PC-3 (cell line): Measurements from ENCODE around the gene CD82.

Source experiments
- EZH2 ChIP-seq: fragments of 300-600 bp; sonication (generic); IDR thresholded peaks from one replicate; pipeline ENCODE4 v1.6.1; 2017; ENCODE audit warnings: antibody characterized with exemption, mild to moderate bottlenecking, low read length; ENCODE audit not compliant: unreplicated experiment
- EZH2phosphoT487 ChIP-seq: fragments of 300-600 bp; sonication (generic); IDR thresholded peaks from 2 replicates; pipeline ENCODE4 v1.6.1; 2018; ENCODE audit warnings: mild to moderate bottlenecking, antibody characterized with exemption, low read length, borderline replicate concordance
- TF ChIP-seq, protein P1 (sequence below): fragments of 300-600 bp; sonication (generic); conservative IDR thresholded peaks from 2 replicates; pipeline ENCODE4 v1.5.1; 2017; ENCODE audit warnings: antibody characterized with exemption, low read depth, mild to moderate bottlenecking, low read length

DNA sequence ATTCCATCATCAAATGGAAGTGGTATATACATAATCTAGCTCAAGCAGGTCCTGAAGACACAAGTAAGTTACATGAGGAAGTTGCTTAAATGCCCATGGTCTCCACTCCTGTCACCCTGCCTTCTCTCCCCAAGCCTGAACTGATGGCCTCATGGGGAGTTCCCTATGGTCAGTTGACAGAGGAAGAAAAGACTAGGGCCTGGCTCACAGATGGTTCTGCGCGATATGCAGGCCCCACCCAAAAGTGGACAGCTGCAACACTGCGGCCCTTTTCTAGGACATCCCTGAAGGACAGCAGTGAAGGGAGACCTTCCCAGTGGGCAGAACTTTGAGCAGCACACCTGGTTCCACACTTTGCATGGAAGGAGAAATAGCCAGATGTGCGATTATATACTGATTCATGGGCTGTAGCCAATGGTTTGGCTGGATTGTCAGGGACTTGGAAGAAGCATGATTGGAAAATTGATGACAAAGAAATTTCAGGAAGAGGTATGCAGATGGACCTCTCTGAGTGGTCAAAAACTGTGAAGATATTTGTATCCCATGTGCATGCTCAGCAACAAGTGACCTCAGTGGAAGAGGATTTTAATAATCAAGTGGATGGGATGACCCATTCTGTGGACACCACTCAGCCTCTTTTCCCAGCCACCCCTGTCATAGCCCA, 17.3 kb upstream of the CD82 start:
- TF ChIP-seq, protein P1, sequence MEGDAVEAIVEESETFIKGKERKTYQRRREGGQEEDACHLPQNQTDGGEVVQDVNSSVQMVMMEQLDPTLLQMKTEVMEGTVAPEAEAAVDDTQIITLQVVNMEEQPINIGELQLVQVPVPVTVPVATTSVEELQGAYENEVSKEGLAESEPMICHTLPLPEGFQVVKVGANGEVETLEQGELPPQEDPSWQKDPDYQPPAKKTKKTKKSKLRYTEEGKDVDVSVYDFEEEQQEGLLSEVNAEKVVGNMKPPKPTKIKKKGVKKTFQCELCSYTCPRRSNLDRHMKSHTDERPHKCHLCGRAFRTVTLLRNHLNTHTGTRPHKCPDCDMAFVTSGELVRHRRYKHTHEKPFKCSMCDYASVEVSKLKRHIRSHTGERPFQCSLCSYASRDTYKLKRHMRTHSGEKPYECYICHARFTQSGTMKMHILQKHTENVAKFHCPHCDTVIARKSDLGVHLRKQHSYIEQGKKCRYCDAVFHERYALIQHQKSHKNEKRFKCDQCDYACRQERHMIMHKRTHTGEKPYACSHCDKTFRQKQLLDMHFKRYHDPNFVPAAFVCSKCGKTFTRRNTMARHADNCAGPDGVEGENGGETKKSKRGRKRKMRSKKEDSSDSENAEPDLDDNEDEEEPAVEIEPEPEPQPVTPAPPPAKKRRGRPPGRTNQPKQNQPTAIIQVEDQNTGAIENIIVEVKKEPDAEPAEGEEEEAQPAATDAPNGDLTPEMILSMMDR: no peak
- TF ChIP-seq EZH2 (no peak), EZH2phosphoT487 (no peak)
